Glutamatergic neuron (in vitro differentiated cells): ENCODE data around the gene KCNH1. TPM values are rescaled to one million over a fixed set of nuclear protein-coding genes. Genes with fewer than 3 reads are reported as not detected.

Experiments used
- DNase-seq: peaks from one replicate; pipeline ENCODE4 v3.0.0; 2022
- H3K27ac Mint-ChIP-seq: one replicate; pipeline ENCODE4 v1.8.0; 2020; ENCODE audit warnings: mild to moderate bottlenecking, mixed read lengths, inconsistent platforms; ENCODE audit not compliant: unreplicated experiment
- H3K27me3 Mint-ChIP-seq: one replicate; pipeline ENCODE4 v1.8.0; 2020; ENCODE audit warnings: mild to moderate bottlenecking, moderate library complexity, mixed read lengths, inconsistent platforms; ENCODE audit not compliant: unreplicated experiment
- H3K36me3 Mint-ChIP-seq: one replicate; pipeline ENCODE4 v1.8.0; 2020; ENCODE audit warnings: mild to moderate bottlenecking, mixed read lengths, inconsistent platforms; ENCODE audit not compliant: unreplicated experiment
- H3K4me1 Mint-ChIP-seq: one replicate; pipeline ENCODE4 v1.8.0; 2020; ENCODE audit warnings: mild to moderate bottlenecking, low read depth, mixed read lengths, inconsistent platforms; ENCODE audit not compliant: unreplicated experiment
- H3K4me3 Mint-ChIP-seq: one replicate; pipeline ENCODE4 v1.8.0; 2020; ENCODE audit warnings: mild to moderate bottlenecking, mixed read lengths, inconsistent platforms; ENCODE audit not compliant: unreplicated experiment
- H3K9me3 Mint-ChIP-seq: one replicate; pipeline ENCODE4 v1.8.0; 2020; ENCODE audit warnings: mild to moderate bottlenecking, moderate library complexity, mixed read lengths, inconsistent platforms; ENCODE audit not compliant: unreplicated experiment
- CTCF ChIP-seq: fragments of 200-600 bp; sonication (generic); IDR thresholded peaks from one replicate; pipeline ENCODE4 v1.5.0; 2021; ENCODE audit not compliant: partially characterized antibody, unreplicated experiment
- total RNA-seq: library from RNA; stranded (reverse); fragmentation: NEBNext Ultra II Directional; extraction: Animal tissue kit (Norgen Biotek cat#: 25700); gene quantifications from one replicate; pipeline ENCODE4 v1.2.1, GENCODE V29; 2021; ENCODE audit not compliant: unreplicated experiment

KCNH1 gene
- total RNA-seq, 1 donor from 2014 or later, result 7.8 TPM

GRCh38 chr1:210741564-210741963 is 392.4 kb downstream of the KCNH1 start:
- no peaks in the 10 kb centered on the region for H3K27me3 Mint-ChIP-seq
- DNase-seq, result no peak
- TF ChIP-seq CTCF, result no peak
- no peak overlapping the region for H3K27ac Mint-ChIP-seq
- no peaks in the 10 kb centered on the region for H3K36me3 Mint-ChIP-seq
- H3K4me3 Mint-ChIP-seq, result no peak overlapping the region
- H3K9me3 Mint-ChIP-seq, result no peaks in the 10 kb centered on the region
- H3K4me1 Mint-ChIP-seq, result peaks cover 7% of the 10 kb centered on the region

- Mint-ChIP-seq H3K4me3 (no peak overlapping the region), H3K27me3 (peaks cover 1% of the 10 kb centered on the region), H3K4me1 (peaks cover 9% of the 10 kb centered on the region), H3K9me3 (peaks cover 2% of the 10 kb centered on the region), H3K27ac (no peak overlapping the region), H3K36me3 (no peaks in the 10 kb centered on the region)
- TF ChIP-seq CTCF, result no peak
- no peak for DNase-seq
Observed at GRCh38 chr1:210739627-210740026, 394.3 kb downstream of the KCNH1 start.

- Mint-ChIP-seq H3K27ac (no peak overlapping the region), H3K4me1 (peaks cover 9% of the 10 kb centered on the region), H3K27me3 (peaks cover 1% of the 10 kb centered on the region), H3K9me3 (peaks cover 2% of the 10 kb centered on the region), H3K36me3 (no peaks in the 10 kb centered on the region), H3K4me3 (no peak overlapping the region)
- TF ChIP-seq CTCF, result no peak
- DNase-seq, result no peak
Observed at GRCh38 chr1:210738256-210738655, 395.7 kb downstream of the KCNH1 start.

GRCh38 chr1:210736713-210737112 is 397.2 kb downstream of the KCNH1 start:
- no peak for TF ChIP-seq CTCF

GRCh38 chr1:210731597-210731996 is 402.4 kb downstream of the KCNH1 start:
- no peak for DNase-seq
- TF ChIP-seq CTCF, result no peak
- Mint-ChIP-seq H3K27ac (no peak overlapping the region), H3K36me3 (no peaks in the 10 kb centered on the region), H3K4me3 (no peak overlapping the region), H3K4me1 (peaks cover 16% of the 10 kb centered on the region), H3K9me3 (peaks cover 8% of the 10 kb centered on the region), H3K27me3 (peaks cover 5% of the 10 kb centered on the region)

More at GRCh38 chr1:210736713-210737112, 397.2 kb downstream of the KCNH1 start:
- no peak for DNase-seq
- H3K4me1 Mint-ChIP-seq, result peaks cover 7% of the 10 kb centered on the region
- no peak overlapping the region for H3K4me3 Mint-ChIP-seq
- peaks cover 2% of the 10 kb centered on the region for H3K9me3 Mint-ChIP-seq
- no peaks in the 10 kb centered on the region for H3K36me3 Mint-ChIP-seq
- H3K27me3 Mint-ChIP-seq, result peaks cover 1% of the 10 kb centered on the region
- H3K27ac Mint-ChIP-seq, result no peak overlapping the region
